GM18502 (cell line): ENCODE measurements around the gene KCTD13.
"Not testable (repeated sequence)": the region's sequence is repeated elsewhere in the genome, so short reads cannot be mapped to it uniquely, and the experiment has no call there.

Experiments
- ATAC-seq: cut with Tn5 transposase; IDR thresholded peaks from one replicate; pipeline ENCODE4 v1.9.1; 2021; ENCODE audit warnings: mild to moderate bottlenecking; ENCODE audit not compliant: unreplicated experiment, poor library complexity

KCTD13 gene

DNA sequence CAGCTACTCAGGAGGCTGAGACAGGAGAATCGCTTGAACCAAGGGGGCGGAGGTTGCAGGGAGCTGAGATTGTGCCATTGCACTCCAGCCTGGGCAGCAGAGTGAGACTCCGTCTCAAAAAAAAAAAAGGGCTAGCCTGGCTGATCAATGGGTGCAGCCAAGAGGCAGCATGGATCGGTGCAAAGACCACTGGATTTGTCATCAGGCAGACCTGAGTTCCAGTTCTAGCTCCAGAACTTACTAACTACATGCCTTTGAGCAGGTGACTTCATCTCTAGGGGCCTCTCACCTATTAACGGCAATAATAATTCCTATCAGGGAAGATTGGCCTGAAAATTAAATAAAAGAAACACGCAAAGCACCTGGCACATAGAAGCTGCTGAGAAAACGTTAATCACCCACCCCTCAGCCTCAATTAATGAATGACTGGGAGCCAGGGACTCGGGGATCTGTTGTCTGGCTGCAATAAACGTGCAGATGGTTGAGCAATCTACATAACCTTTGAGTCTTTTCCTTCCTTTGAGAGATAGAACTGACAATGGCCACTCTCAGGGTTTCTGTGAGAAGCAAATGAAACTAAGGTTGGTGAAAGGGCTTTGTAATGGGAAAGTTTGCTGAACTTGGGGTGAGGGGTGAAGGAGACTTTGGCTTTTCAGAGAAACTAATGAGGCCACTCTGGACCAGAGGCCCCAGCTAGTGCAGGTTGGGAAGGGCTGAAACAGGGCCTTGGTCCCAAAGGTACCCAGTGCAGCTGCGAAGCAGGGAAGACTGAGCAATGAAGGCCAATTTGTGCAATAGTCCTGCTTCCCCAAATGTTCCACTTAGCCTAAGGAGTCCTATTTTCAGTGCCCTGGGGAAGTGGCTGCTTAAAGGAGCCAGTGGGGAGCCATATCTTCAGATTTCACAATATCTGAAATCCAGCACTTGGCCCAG is 34.2 kb downstream of the KCTD13 start:
- no peak for ATAC-seq

DNA sequence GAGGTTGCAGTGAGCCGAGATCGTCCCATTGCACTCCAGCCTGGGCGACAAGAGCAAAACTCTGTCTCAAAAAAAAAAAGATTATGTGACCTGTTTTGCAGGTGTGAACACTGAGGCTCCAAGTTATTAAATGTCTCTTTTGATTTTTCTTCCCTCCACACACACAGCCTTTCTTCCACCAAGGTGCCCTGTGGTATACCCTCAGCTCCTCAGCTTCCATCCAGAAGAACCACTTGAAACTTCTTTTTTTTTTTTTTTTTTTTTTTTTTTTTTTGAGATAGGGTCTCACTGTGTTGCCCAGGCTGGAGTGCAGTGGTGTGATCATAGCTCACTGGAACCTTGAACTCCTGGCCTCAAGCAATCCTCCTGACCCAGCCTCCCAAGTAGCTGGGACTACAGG is 36.7 kb downstream of the KCTD13 start:
- not testable (repeated sequence) for ATAC-seq

DNA sequence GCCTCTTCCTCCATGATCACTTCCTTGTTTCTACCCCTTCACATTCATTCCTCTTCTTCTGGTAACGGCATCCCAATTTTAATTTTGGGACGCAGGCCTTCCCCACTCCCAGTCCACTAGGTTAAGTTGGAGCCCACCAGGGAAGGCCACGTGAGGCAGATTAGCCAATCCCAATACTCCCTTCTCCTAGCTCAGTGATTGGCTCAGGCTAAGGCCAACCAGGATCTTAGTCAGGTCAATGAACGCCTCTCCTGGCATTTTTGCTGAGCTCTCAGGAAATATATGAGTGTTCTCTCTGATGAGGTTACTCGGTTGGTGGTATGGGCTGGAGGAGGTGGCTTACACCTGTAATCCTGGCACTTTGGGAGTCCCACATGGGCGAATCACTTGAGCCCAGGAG is 42.0 kb downstream of the KCTD13 start:
- no peak for ATAC-seq

DNA sequence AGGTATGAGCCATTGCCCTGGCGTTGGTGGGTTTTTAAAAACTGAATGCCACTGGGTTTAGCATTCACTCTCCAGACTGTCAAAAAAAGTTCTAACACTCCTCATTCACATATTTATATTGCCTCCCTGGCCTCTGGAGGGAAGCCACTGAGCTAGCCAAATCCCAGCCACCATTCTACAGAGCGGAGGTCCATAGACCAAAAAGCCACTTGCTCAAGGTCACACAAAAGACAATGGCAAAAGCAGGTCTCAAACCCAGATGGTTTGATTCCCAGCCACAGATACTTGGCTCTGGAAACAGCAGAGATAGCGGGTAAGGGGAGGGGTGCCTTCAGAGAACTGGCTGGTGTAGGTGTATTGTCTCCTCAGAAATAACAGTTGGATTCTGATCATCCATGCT is 45.0 kb downstream of the KCTD13 start:
- no peak for ATAC-seq

DNA sequence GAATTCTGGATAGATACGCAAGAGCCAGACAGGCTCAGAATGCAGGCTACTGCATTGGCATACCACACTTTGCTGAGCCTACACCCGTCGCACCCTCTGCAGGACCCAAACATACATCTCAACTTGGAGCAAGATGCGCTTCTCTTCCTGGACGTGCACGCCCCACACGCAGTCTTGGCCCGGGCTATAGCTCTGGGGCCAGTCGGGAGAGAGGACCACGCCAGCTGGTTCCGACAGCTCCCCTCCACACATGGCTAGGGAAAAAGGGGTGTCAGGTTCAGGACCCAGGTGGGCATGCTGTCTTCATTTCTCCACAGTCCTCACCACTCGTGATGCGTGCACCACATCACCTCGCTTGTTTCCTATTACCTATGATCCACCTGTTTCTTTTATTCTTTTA is 47.9 kb downstream of the KCTD13 start:
- no peak for ATAC-seq

DNA sequence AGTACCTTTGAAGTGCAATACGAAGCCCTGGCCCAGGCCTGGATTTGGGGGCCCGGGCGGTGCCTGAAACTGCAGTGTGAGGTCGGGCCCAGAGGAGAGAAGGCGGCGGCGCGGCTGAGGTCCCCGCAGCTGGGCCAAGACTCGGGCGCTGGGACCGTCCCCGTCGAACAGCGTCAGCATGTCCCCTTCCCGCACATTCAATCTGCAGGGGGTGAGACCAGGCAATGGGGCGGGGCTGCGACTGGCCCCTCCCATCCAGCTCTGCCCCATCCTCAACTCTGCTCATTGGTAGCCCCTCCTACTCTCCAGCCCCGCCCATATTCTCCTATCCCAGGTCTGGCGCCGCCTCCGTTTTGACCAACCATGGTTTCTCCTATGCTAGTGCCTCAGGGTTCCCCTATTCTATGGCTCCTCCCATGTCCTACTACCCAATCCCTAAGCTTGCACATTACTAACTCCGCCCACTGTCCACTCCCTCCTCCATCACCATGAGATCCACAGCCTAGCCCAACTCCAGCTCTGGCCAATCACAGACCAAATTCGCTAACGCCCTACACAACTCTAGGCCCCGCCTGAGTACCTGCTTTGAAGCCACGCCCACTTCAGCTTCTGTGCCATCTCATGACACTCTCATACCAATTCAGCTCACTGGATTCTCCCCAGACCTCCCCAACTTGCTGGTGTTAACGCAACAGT is 48.6 kb downstream of the KCTD13 start:
- ATAC-seq = no peak

DNA sequence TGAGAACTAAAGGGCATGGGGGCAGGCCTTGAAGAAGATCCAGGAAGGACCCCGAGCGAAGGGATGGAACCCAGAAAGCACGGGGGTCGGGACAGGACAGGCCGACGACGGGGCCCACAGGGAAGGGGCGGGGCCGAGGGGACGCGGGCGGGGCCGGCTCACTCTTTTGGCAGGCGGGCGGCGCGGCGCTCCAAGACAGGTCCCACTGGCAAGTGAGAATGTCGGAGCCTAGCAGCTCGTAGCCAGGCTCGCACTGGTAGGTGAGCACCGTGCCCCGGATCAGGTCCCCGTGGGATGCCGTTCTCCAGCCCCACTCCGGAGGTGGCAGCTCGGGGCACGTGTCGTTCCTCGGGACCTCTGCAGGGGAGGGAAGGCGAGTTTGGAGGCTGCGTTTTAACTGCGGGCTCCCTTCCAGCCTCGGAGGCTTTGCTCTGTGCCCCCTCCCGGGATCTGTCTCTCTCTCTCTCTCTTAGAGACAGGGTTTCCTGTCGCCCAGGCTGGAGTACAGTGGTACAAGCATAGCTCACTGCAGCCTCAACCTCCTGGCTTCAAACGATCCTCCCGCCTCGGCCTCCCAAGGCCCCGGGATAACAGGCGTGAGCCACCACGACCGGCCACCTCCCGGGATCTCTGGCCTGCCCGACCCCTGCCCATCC is 49.3 kb downstream of the KCTD13 start:
- no peak for ATAC-seq

DNA sequence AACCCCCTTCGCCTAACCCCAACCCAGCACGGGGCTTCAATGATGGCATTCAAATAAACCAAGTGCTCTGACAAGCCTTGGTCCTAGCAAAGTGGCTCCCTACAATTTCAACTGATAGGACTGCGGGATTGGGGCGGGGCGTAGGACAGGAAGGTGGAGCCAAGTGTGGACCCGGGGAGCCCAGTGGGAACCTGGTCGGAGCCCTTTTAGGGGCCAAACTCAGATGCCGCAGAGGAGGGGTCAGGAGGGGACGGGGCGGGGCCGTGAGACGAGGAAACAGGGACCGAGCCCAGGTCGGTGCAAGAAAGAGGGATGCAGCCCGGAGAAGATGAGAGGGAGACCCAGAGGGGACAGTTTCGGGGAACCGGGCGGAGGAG is 49.8 kb downstream of the KCTD13 start:
- ATAC-seq = no peak

DNA sequence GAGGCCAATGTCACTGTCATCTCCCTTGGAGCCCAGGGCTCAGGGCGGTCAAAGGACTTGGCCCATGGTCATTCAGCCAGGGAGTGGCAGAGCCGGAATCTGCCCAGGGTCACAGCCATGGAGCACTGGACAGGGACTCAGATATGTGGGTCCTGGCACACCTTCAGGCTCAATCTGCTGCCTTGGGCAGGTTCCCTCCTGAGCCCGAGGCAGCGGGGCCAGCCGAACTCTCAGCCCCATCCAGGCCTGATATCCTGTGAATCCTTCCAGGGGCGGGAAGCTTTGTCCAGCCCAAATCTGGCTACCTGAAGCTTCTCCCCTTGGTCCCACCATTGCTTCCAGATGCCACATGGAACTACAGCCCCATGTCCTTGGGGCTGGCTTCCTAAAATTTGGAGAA is 50.8 kb downstream of the KCTD13 start:
- no peak for ATAC-seq

DNA sequence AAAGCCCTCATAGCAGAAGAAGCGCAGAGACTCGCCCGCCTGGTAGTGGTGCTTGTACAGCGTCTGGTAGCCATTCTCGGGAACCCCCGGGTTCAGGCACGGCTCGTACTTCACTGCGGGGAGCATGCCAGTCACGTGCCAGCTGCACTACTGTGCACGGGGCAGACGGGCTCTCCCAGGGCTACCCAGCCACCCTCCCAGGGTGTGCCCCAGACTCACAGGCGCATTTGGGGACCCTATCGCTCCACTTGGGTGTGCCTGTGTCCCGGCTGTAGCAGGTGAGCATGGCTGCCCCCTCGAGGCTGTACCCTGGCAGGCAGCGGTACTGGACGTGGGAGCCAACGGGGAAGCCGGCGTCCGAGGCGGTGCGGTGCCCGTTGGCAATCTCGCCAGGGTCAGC is 52.7 kb downstream of the KCTD13 start:
- ATAC-seq = no peak

DNA sequence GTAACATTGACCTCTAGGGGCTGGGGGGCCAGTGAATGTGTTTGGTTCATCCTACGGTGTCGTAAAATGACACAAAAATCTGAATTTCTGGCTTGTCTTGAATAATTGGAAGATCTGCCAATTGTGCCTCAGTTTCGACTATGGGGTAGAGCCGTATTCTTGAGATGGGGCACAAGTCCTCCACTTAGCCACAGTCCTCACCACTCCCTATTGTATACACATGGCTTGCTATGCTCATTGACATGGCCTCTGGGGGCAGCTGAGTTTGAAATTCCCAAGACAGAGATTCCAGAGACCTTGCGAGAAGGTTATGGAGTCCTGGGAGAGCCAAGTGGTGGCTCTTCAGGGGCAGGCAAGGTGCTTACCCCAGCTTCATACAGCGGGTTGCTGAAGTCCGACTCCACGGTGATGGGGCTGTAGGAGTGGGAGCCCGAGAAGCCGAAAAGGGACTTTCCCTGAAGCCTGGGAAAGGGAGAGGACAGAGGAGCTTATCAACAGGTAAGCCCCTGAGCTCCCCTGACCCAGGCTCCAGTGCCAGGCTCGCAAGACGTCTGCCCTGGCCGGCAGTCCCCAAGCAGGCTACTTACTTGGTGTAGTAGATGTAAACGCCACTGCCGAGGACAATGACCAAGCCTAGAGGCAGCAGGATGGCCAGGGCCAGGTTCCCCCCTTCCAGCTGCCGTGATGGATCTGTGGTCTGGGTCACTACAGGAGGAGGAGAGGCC is 54.0 kb downstream of the KCTD13 start:
- ATAC-seq = no peak

DNA sequence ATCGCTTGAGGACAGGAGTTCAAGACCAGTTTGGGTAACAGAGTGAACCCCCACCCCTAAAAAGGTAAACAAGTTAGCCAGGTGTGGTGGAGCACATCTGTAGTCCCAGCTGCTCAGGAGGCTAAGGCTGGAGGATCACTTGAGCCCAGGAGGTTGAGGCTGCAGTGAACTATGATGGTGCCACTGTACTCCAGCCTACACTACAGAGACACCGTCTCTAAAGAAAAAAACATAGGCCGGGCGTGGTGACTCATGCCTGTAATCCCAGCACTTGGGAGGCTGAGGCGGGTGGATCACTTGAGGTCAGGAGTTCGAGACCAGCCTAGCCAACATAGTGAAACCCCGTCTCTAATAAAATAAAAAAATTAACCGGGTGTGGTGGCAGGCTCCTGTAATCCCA is 57.0 kb downstream of the KCTD13 start:
- not testable (repeated sequence) for ATAC-seq

DNA sequence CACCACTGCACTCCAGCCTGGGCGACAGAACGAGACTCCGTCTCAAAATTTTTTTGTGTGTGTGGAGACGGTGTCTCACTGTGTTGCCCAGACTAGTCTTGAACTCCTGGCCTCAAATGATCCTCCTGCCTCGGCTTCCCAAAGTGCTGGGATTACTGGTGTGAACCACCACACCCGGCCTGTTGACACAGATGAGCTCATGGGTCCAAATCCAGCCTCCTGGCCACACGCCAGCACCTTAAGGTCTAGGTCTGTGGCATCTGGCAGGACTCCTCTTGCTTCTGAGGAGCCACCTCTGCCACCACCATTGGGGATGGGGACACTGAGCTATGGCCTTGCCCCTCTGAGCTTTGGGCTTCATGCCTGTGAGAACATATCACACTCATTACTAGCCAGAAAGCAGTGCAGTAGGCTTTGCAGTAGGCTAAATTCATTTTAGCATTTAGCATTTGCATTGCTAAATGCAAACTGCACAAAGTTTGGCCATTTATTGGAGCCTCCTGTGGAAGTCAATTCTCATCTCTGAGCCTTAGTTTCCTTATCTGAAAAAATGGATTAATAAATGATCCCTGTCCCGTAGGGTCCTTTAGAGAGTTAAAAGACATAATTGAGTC is 57.5 kb downstream of the KCTD13 start:
- no peak for ATAC-seq

DNA sequence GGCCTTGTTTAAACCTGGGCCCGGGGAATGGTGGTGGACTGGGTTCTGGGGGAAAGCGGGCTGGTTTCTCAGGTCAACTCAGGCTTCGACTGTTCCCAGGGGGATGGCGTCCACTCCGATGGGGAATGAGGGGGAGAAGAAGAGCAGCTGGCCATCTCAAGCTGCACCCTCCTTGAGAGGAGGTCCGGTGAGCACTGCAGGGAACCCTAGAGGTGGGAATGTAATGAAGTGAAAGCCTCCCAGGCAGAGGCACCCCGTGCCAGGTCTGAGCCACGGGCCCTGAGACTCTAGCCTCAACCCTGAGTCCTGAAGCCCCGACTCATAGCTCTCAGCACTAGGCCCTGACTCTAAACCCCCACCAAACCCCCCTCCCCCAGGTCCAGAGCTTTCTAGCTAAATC is 61.8 kb downstream of the KCTD13 start:
- no peak for ATAC-seq

DNA sequence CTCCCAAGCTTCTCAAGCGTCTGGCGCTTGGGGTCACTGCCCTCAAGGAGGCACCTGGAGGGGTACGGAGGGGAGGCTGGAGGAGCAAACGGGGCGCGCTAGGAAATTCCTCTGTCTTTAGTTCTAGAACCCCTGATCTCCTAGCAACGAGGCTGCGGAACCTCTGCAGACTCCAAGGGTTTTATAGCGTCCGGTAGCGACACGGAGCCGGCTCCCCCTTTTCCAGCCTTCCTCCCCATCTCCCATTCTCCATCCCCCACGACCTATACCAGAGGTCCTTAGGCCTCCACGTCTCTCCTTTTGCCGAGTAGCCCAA is 62.4 kb downstream of the KCTD13 start:
- ATAC-seq = no peak

DNA sequence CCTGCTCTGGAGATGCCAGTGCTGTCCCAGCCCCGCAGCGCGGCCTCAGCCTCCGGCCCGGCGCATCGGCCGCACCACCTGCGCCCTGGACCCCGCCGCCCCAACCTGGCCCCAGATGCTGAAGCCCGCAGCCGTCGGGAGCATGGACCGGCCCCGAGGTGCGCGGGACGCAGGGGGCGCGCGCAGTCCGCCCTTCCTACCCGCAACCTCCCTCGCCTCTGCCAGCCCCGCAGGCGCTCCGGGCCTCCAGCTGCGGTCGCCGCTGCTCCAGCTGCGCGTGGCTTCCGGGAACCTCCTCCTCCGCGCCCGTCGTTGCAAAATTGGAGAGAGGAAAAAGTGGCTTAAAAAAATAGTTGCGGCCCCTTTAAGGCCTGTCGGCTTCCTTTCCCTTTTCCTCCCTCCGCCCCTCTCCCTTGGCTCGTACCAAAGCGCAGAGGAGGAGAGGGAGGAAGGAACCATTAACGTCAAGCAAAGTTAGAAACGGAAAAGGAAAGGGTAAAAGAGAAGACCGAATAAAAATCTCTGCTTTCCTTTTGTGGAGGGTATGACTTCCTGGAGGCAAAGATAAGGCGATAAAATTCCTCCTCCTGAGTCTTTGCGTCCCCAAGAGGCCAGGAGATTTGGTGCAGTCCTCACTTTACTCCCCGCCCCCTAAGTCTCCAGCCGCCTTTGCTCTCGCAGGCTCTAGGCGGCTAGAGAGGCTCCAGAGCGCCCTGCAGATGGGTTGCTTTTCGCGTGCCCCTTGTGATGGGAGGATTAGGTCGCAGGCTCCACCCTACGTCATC is 63.0 kb downstream of the KCTD13 start, which contains the start of gene CDIPT:
Gene CDIPT, minus strand, starts transcription at position 343 of the 785 bp plus-strand sequence. CDS start 369 bp downstream, outside the sequence.
- peak; percentile 93 for ATAC-seq

DNA sequence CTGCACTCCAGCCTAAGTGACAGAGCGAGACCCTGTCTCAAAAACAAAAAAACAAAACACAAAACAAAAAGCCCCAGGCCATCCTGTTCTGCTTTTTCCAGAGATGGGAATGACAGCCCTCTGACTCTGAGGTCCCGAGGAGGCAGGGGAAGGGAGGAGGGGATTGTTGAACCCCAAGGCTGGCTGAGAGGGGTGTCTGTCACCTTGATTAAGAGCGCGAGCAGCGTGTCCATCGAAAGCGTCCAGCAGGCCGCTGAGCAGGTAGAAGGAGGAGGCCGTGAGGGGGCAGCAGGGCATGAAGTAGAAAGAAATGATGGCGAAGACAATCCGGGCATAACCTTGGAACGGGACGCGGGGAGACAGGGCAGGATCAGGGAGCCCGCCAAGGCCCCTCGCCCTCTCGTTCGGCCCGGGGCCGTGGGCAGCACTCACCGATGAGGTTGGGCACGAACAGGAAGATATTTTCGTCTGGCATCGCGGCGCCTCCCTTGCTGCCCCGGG is 63.6 kb downstream of the KCTD13 start:
- peak; percentile 7 for ATAC-seq

DNA sequence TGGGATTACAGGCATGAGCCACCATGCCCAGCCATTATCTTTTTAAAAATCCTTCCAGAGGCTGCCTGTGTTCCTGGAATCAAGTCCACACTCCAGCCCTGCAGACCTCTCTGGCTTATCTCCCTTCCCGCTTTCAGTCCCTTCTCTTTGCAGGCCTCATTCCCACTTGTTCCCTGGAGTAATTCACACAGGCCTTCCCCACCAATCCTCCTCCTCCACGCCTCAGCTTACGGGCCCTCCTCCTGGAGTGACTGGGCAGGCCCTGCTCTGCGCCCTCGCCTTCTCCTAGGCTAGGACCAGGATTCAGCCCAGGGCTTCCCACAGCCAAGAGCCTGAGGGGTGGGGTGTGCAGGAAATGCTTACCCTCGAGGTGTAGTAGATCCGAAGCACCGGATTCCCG is 65.8 kb downstream of the KCTD13 start:
- ATAC-seq = no peak

DNA sequence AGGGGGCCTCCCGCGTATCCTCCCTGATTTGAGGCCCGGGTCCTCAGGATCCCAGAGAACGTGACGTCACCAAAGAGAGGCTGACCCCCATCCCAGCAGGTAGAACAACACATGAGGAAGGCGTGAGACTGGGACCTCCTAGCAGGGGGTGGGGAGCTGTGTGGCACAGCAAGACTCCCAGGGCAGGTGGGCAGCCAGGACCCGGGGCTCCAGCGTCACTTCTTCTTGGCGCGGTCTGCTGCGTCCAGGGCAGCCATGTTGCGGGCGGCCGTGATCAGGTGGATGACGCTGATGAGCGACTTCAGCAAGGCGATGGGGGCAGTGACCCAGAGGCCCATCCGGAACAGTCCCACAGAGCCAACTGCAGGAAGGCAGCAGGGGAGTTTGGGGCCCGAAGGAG is 67.1 kb downstream of the KCTD13 start:
- no peak for ATAC-seq
